ENCODE measurements around the gene DLG5. TPM values are rescaled to one million over a fixed set of nuclear protein-coding genes. Genes with fewer than 3 reads are reported as not detected.

DLG5 gene
- total and polyA plus RNA-seq, 9 of the 15 experiments (the other 6 are each of a cell fraction or from before 2014, with no cell fraction given): 1.4 to 26.8 (median 11.2) TPM

GRCh38 chr10:77971804-77972144, 45.2 kb upstream of the DLG5 start (continued):
- TF ChIP-seq ZNF445 (CRISPR knock-in tag; IDR thresholded peaks at IDR 0.05; ENCODE audit: low read depth) (0 out of 2 replicates have a peak, but pooled peaks have one; percentile 6), ZNF584 (CRISPR knock-in tag; IDR thresholded peaks at IDR 0.05; ENCODE audit: low read depth) (peak; percentile 83; the same call in 1 of the 2 replicates)
- TF ChIP-seq, protein P1, sequence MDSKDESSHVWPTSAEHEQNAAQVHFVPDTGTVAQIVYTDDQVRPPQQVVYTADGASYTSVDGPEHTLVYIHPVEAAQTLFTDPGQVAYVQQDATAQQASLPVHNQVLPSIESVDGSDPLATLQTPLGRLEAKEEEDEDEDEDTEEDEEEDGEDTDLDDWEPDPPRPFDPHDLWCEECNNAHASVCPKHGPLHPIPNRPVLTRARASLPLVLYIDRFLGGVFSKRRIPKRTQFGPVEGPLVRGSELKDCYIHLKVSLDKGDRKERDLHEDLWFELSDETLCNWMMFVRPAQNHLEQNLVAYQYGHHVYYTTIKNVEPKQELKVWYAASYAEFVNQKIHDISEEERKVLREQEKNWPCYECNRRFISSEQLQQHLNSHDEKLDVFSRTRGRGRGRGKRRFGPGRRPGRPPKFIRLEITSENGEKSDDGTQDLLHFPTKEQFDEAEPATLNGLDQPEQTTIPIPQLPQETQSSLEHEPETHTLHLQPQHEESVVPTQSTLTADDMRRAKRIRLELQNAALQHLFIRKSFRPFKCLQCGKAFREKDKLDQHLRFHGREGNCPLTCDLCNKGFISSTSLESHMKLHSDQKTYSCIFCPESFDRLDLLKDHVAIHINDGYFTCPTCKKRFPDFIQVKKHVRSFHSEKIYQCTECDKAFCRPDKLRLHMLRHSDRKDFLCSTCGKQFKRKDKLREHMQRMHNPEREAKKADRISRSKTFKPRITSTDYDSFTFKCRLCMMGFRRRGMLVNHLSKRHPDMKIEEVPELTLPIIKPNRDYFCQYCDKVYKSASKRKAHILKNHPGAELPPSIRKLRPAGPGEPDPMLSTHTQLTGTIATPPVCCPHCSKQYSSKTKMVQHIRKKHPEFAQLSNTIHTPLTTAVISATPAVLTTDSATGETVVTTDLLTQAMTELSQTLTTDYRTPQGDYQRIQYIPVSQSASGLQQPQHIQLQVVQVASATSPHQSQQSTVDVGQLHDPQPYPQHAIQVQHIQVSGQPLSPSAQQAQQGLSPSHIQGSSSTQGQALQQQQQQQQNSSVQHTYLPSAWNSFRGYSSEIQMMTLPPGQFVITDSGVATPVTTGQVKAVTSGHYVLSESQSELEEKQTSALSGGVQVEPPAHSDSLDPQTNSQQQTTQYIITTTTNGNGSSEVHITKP (IDR thresholded peaks at IDR 0.05; ENCODE audit: partially characterized antibody): peak; percentile 41

- H2AFZ ChIP-seq (ENCODE audit: low read depth, low read length): peak overlapping the region; percentile 91
- intact Hi-C loops (cut with micrococcal nuclease): loop anchor here (2.0 to 5.0 kb wide), 4 partner anchors 44 to 249 kb away; partner anchors contain the start of gene DLG5
- TF ChIP-seq AFF4 (CRISPR knock-in tag; IDR thresholded peaks at IDR 0.05) (no peak), SIX5 (IDR thresholded peaks at IDR 0.05; ENCODE audit: borderline replicate concordance in 1 of 2, insufficient read depth in 1 of 2, low read depth in 1 of 2, low read length in 2 of 2) (no peak), ZNF57 (CRISPR knock-in tag; IDR thresholded peaks at IDR 0.05) (no peak), FOXP1 (CRISPR knock-in tag; IDR thresholded peaks at IDR 0.05) (0 out of 2 replicates have a peak, but pooled peaks have one; percentile 40)
Observed at GRCh38 chr10:77970869-77971803, 44.6 kb upstream of the DLG5 start.

More at GRCh38 chr10:77970869-77971803, 44.6 kb upstream of the DLG5 start:
- peaks cover 27% of the 10 kb centered on the region for H3K36me3 ChIP-seq (ENCODE audit: control insufficient read depth, insufficient read depth, low read length)
- ATAC-seq (peak; percentile 78), FAIRE-seq (peak; percentile 92), DNase-seq (ENCODE audit: extremely low read depth in 1 of 4, low spot score in 3 of 4) (peak; percentile 77 to 91 (median 86))
- H3K79me2 ChIP-seq (ENCODE audit: control insufficient read depth, insufficient read depth, low read length): no peaks in the 10 kb centered on the region
- BruUV-seq (replicated peaks): TSS peak; percentile 98
- H3K4me3 ChIP-seq: no peak overlapping the region
- H3K9ac ChIP-seq (ENCODE audit: insufficient read depth in 1 of 2, low read depth in 2 of 2, low read length in 2 of 2): peak overlapping the region; percentile 51 to 73; a peak in 3 of 4 replicates
- peak overlapping the region; percentile 96 for H3K27ac ChIP-seq (ENCODE audit: extremely low read depth, low read depth, low read length)
- H3K4me1 ChIP-seq (replicated peaks in 1 of 2; ENCODE audit: control insufficient read depth in 2 of 2, insufficient read depth in 2 of 2, low read length in 2 of 2): peaks cover 21 to 27% of the 10 kb centered on the region in 2 experiments; a peak in 4 of 5 replicates
- peak overlapping the region; percentile 17 for H3K4me2 ChIP-seq (ENCODE audit: insufficient read depth, low read length)
- ChIA-PET CTCF (ENCODE audit: low intra/inter-chr PET ratio) (no interaction called here), POLR2A (interaction anchor here (0.7 to 1.4 kb wide), 9 partner anchors 11 to 119 kb away, joined by 3 to 6 read pairs (median 3); no protein-coding TSS in a partner anchor)
- H3K9me1 ChIP-seq (ENCODE audit: control insufficient read depth, insufficient read depth, low read length): no peaks in the 10 kb centered on the region
- no peaks in the 10 kb centered on the region for H3K9me3 ChIP-seq (replicated peaks; ENCODE audit: control insufficient read depth, insufficient read depth, low read depth, low read length)
- H4K20me1 ChIP-seq (replicated peaks; ENCODE audit: control insufficient read depth, insufficient read depth, low read length): no peaks in the 10 kb centered on the region
- 10% methylated on average over 7 of the region's 7 CpGs for WGBS (ENCODE audit: insufficient coverage, low coverage, missing lambda C conversion rate)
- H3K27me3 ChIP-seq (ENCODE audit: control insufficient read depth in 2 of 2, insufficient read depth in 2 of 2, low read length in 2 of 2): no peaks in the 10 kb centered on the region
- in situ Hi-C loops (cut with MboI): loop anchor here (5.0 kb wide), 2 partner anchors 64 to 114 kb away; no protein-coding TSS in a partner anchor
